Mesenchymal stem cell (in vitro differentiated cells and primary cell): ENCODE measurements around the gene EXOC6B.

Source experiments
- DNase-seq: peaks from one replicate; pipeline ENCODE4 v3.0.0-alpha.2; 2013
- H2AFZ ChIP-seq: one replicate; pipeline ENCODE4 v1.6.1; 2013; ENCODE audit warnings: low read depth, mild to moderate bottlenecking, control low read depth, inconsistent platforms, low read length, moderate library complexity
- H2AK5ac ChIP-seq: 2 replicates; pipeline ENCODE4 v1.6.1; 2013; ENCODE audit warnings: low read length, moderate library complexity, mild to moderate bottlenecking, inconsistent platforms; ENCODE audit not compliant: severe bottlenecking
- H2BK120ac ChIP-seq: one replicate; pipeline ENCODE4 v1.6.1; 2013; ENCODE audit warnings: low read depth, mild to moderate bottlenecking, inconsistent platforms, low read length, moderate library complexity
- H2BK12ac ChIP-seq, 2 experiments: one replicate each; pipeline ENCODE4 v1.6.1; 2013; ENCODE audit warnings: inconsistent platforms in 2 of 2, low read length in 2 of 2, mild to moderate bottlenecking in 2 of 2, moderate library complexity in 2 of 2, control low read depth in 1 of 2
- H2BK15ac ChIP-seq: one replicate; pipeline ENCODE4 v1.6.1; 2013; ENCODE audit warnings: mild to moderate bottlenecking, low read depth, inconsistent platforms; ENCODE audit not compliant: poor library complexity, severe bottlenecking
- H2BK5ac ChIP-seq: 2 replicates; pipeline ENCODE4 v1.6.1; 2013; ENCODE audit warnings: low read depth, mild to moderate bottlenecking, low read length, control low read depth, inconsistent platforms; ENCODE audit not compliant: poor library complexity, severe bottlenecking
- H3K14ac ChIP-seq, 2 experiments: one replicate each; pipeline ENCODE4 v1.6.1; 2013; ENCODE audit warnings: inconsistent platforms in 2 of 2, low read length in 2 of 2, control low read depth in 1 of 2, mild to moderate bottlenecking in 1 of 2, moderate library complexity in 1 of 2
- H3K18ac ChIP-seq, 2 experiments: one replicate each; pipeline ENCODE4 v1.6.1; 2013; ENCODE audit warnings: inconsistent platforms in 2 of 2, low read length in 2 of 2, control low read depth in 1 of 2, low read depth in 1 of 2, mild to moderate bottlenecking in 1 of 2
- H3K23ac ChIP-seq, 2 experiments: one replicate each; pipeline ENCODE4 v1.6.1; 2013; ENCODE audit warnings: inconsistent platforms in 2 of 2, low read length in 2 of 2, mild to moderate bottlenecking in 2 of 2, moderate library complexity in 2 of 2, control low read depth in 1 of 2
- H3K27ac ChIP-seq: 2 replicates; pipeline ENCODE4 v1.5.1; 2013; ENCODE audit warnings: mild to moderate bottlenecking, moderate library complexity, low read length, control low read depth, inconsistent platforms; ENCODE audit not compliant: poor library complexity, severe bottlenecking
- H3K27me3 ChIP-seq, 2 experiments: 2 replicates each; pipeline versions ENCODE4 v1.6.1 to v1.7.0; 2013; ENCODE audit warnings: low read length in 2 of 2, mild to moderate bottlenecking in 2 of 2, moderate library complexity in 2 of 2, control low read depth in 1 of 2, inconsistent platforms in 1 of 2; ENCODE audit not compliant: control insufficient read depth in 1 of 2, insufficient read depth in 1 of 2
- H3K36me3 ChIP-seq, 2 experiments: 2 replicates each; pipeline versions ENCODE4 v1.6.1 to v1.7.0; 2013; ENCODE audit warnings: low read length in 2 of 2, control low read depth in 1 of 2, inconsistent platforms in 1 of 2, low read depth in 1 of 2, mild to moderate bottlenecking in 1 of 2; ENCODE audit not compliant: insufficient read depth in 2 of 2, control insufficient read depth in 1 of 2
- H3K4ac ChIP-seq, 2 experiments: one replicate each; pipeline ENCODE4 v1.6.1; 2013; ENCODE audit warnings: inconsistent platforms in 2 of 2, low read length in 2 of 2, mild to moderate bottlenecking in 2 of 2, moderate library complexity in 2 of 2, control low read depth in 1 of 2, low read depth in 1 of 2
- H3K4me1 ChIP-seq: 2 replicates; pipeline ENCODE4 v1.6.1; 2013; ENCODE audit warnings: low read depth, low read length, control low read depth; ENCODE audit not compliant: control insufficient read depth, insufficient read depth
- H3K4me2 ChIP-seq: 2 replicates; pipeline ENCODE4 v1.6.1; 2013; ENCODE audit warnings: low read length, mild to moderate bottlenecking, inconsistent platforms; ENCODE audit not compliant: poor library complexity, severe bottlenecking
- H3K4me3 ChIP-seq, 2 experiments: 2 replicates each; pipeline versions ENCODE4 v1.5.1 to v1.7.0; 2013; ENCODE audit warnings: low read length in 2 of 2, mild to moderate bottlenecking in 2 of 2, control low read depth in 1 of 2, low read depth in 1 of 2; ENCODE audit not compliant: insufficient read depth in 1 of 2
- H3K79me1 ChIP-seq: replicated peaks from 2 replicates; pipeline ENCODE4 v1.6.1; 2013; ENCODE audit warnings: mild to moderate bottlenecking, control low read depth, low read length, inconsistent platforms; ENCODE audit not compliant: poor library complexity, severe bottlenecking
- H3K9ac ChIP-seq: 2 replicates; pipeline ENCODE4 v1.7.0; 2013; ENCODE audit warnings: mild to moderate bottlenecking, low read length, moderate library complexity
- H3K9me3 ChIP-seq: 2 replicates; pipeline ENCODE4 v1.7.0; 2013; ENCODE audit warnings: mild to moderate bottlenecking, low read length; ENCODE audit not compliant: control insufficient read depth
- H4K8ac ChIP-seq: one replicate; pipeline ENCODE4 v1.6.1; 2013; ENCODE audit warnings: inconsistent platforms, mild to moderate bottlenecking, low read length, moderate library complexity
- H4K91ac ChIP-seq: one replicate; pipeline ENCODE4 v1.6.1; 2013; ENCODE audit warnings: mild to moderate bottlenecking, low read length, inconsistent platforms
- WGBS: methylation state at CpG from one replicate; pipeline ENCODE4 v1.1.7; 2013; ENCODE audit warnings: mixed read lengths; 5-methylcytosine and 5-hydroxymethylcytosine counted together

EXOC6B gene

DNA sequence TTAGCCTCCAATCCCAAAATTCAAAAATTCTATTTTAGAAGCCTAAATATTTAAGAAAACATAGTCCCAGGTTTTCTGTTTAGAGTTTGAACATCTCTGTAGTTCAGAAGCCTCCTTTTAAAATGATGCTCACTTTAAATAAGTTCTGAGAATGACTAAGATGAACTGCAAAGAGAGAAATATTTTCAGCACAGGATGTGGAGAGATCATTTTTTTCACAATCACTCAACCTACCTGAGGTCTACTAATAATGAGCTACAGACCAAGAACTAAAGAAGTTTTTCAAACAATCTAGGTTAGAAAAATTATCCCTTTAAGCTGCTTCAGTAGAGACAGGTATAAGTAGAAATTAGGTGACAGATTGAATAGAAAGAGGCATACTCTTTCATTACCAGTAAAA lies 493.1 kb downstream of the EXOC6B start:
- no peak overlapping the region for H3K18ac ChIP-seq
- H3K36me3 ChIP-seq = peaks cover 0 to 7% of the 10 kb centered on the region in 2 experiments
- DNase-seq = no peak
- no peak overlapping the region for H3K23ac ChIP-seq
- no peak overlapping the region for H2AK5ac ChIP-seq
- no peak overlapping the region for H2BK15ac ChIP-seq
- no peak overlapping the region for H3K9ac ChIP-seq
- no peak overlapping the region for H4K8ac ChIP-seq
- H2BK12ac ChIP-seq = no peak overlapping the region
- no peak overlapping the region for H3K4me2 ChIP-seq
- no peak overlapping the region for H2AFZ ChIP-seq
- H3K14ac ChIP-seq = no peak overlapping the region
- no peaks in the 10 kb centered on the region for H3K79me1 ChIP-seq
- H3K4me3 ChIP-seq = no peak overlapping the region
- H3K27me3 ChIP-seq = no peaks in the 10 kb centered on the region
- H2BK5ac ChIP-seq = no peak overlapping the region
- H3K4ac ChIP-seq = no peak overlapping the region
- no peak overlapping the region for H4K91ac ChIP-seq
- H2BK120ac ChIP-seq = no peak overlapping the region
- H3K9me3 ChIP-seq = peaks cover 12% of the 10 kb centered on the region
- no peaks in the 10 kb centered on the region for H3K4me1 ChIP-seq
- H3K27ac ChIP-seq = no peak overlapping the region

DNA sequence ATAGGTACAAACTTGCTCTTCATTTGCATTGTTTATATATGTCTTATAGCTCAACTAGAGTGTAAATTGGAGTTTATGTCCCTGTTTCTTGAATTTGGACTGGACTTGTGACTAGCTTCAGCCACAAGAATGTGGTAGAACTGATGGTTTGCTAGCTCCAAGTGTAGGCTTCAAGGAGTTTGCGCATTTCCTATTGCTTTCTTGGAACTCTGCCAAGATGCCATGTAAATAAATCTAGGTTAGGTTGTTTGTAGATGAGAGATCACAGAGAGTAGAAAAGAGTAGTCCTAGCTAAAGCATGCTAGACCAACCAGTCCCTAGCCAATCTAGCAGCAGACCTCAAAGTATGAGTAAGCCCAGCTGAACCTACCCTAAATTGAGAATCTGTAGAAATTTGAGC lies 495.2 kb downstream of the EXOC6B start:
- 100% methylated on average over 1 of the region's 1 CpG for WGBS
- no peak overlapping the region for H3K4me2 ChIP-seq
- H3K4me3 ChIP-seq = no peak overlapping the region
- H3K27ac ChIP-seq = no peak overlapping the region
- no peaks in the 10 kb centered on the region for H3K4me1 ChIP-seq
- no peak overlapping the region for H3K18ac ChIP-seq
- no peak overlapping the region for H2BK12ac ChIP-seq
- H3K4ac ChIP-seq = no peak overlapping the region
- no peak overlapping the region for H2AFZ ChIP-seq
- no peak overlapping the region for H3K23ac ChIP-seq
- no peaks in the 10 kb centered on the region for H3K79me1 ChIP-seq
- peak; percentile 46 for DNase-seq
- no peak overlapping the region for H2BK120ac ChIP-seq
- H3K27me3 ChIP-seq = no peaks in the 10 kb centered on the region
- no peak overlapping the region for H4K91ac ChIP-seq
- peaks cover 0 to 7% of the 10 kb centered on the region in 2 experiments for H3K36me3 ChIP-seq
- H3K9ac ChIP-seq = no peak overlapping the region
- no peak overlapping the region for H2BK15ac ChIP-seq
- no peak overlapping the region for H2BK5ac ChIP-seq
- no peak overlapping the region for H2AK5ac ChIP-seq
- no peak overlapping the region for H3K14ac ChIP-seq
- H3K9me3 ChIP-seq = peaks cover 12% of the 10 kb centered on the region
- no peak overlapping the region for H4K8ac ChIP-seq

DNA sequence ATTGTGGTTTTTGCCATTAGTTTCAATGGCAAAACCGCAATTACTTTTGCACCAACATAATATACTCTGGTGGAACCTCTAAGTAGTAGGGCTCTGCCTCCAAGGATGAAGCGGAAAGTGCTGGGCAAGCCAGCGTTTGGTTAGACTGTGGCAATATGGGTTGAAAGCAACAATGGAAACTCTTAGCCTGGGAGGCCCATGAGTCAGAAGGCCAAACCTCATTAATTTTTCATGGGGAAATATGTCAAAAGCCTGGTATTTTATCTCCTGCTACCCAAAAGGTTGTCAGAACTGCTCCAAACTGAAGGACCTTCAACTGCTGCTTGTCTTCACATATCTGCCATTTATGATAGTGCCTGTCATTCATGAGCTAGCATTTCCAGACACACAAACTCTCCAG lies 499.1 kb downstream of the EXOC6B start:
- no peak overlapping the region for H3K27ac ChIP-seq
- no peak overlapping the region for H3K18ac ChIP-seq
- no peak overlapping the region for H2BK15ac ChIP-seq
- no peak overlapping the region for H2BK5ac ChIP-seq
- no peaks in the 10 kb centered on the region for H3K36me3 ChIP-seq
- no peaks in the 10 kb centered on the region for H3K27me3 ChIP-seq
- H2BK12ac ChIP-seq = no peak overlapping the region
- H3K9ac ChIP-seq = no peak overlapping the region
- H4K8ac ChIP-seq = no peak overlapping the region
- no peak overlapping the region for H2AFZ ChIP-seq
- H2BK120ac ChIP-seq = no peak overlapping the region
- no peaks in the 10 kb centered on the region for H3K4me1 ChIP-seq
- H2AK5ac ChIP-seq = no peak overlapping the region
- H4K91ac ChIP-seq = no peak overlapping the region
- H3K9me3 ChIP-seq = peaks cover 12% of the 10 kb centered on the region
- no peak overlapping the region for H3K4ac ChIP-seq
- no peak for DNase-seq
- 100% methylated on average over 3 of the region's 3 CpGs for WGBS
- H3K4me3 ChIP-seq = no peak overlapping the region
- no peak overlapping the region for H3K14ac ChIP-seq
- H3K23ac ChIP-seq = no peak overlapping the region
- no peaks in the 10 kb centered on the region for H3K79me1 ChIP-seq
- no peak overlapping the region for H3K4me2 ChIP-seq

DNA sequence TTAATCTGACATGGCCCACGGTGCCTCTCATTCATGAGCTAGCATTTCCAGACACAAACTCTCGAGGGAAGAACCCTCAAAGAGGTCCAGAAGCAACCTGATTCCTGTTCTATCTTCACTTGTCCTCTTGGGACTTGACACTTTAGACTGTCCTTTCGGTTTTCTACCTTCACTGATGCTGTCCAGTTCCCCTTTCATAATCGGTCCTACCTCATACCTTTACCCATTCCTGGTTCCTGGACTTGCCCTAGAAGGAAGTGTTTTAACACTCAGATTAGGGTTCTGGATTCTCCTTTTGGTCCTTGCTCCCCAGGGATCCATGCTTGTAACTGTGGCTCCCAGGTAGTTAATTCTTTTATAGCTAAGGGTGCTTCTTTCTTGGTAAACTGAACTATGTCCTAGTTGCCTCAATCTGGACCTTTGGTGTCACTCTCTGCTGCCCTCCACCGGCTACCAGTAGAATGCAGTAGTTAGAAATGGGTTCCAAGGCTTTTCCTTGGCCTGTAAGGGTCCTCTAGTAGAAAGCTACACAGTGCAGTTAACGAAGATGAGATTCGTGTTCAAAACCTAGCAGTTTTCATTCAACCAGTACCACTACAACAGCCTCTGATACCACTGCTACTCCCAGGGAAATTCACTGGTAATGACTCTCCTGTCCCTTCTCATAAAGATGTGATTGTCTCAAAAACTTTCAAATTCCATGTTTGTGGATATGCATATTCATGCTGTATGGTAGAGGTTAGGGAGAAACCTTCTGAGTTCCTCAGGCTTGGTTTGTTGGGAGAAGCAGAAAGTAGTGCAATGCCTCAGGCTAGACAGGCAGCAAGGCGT lies 500.0 kb downstream of the EXOC6B start:
- H3K14ac ChIP-seq = no peak overlapping the region
- H2AFZ ChIP-seq = no peak overlapping the region
- H3K23ac ChIP-seq = no peak overlapping the region
- H3K18ac ChIP-seq = no peak overlapping the region
- WGBS = 78% methylated on average over 8 of the region's 8 CpGs
- H3K4me3 ChIP-seq = no peak overlapping the region
- no peak overlapping the region for H3K4ac ChIP-seq
- no peak overlapping the region for H2BK5ac ChIP-seq
- H4K91ac ChIP-seq = no peak overlapping the region
- no peak overlapping the region for H3K27ac ChIP-seq
- no peaks in the 10 kb centered on the region for H3K4me1 ChIP-seq
- H3K4me2 ChIP-seq = no peak overlapping the region
- H3K9me3 ChIP-seq = peaks cover 4% of the 10 kb centered on the region
- H2BK120ac ChIP-seq = no peak overlapping the region
- no peak overlapping the region for H2AK5ac ChIP-seq
- no peaks in the 10 kb centered on the region for H3K27me3 ChIP-seq
- DNase-seq = peak; percentile 11
- H4K8ac ChIP-seq = no peak overlapping the region
- H3K36me3 ChIP-seq = no peaks in the 10 kb centered on the region
- no peak overlapping the region for H3K9ac ChIP-seq
- no peaks in the 10 kb centered on the region for H3K79me1 ChIP-seq
- H2BK15ac ChIP-seq = no peak overlapping the region
- no peak overlapping the region for H2BK12ac ChIP-seq
